SK-N-MC (cell line): ENCODE results near the gene HOXD9.

Source experiments
- EZH2 ChIP-seq: fragments of 200-600 bp; sonication (generic); IDR thresholded peaks from one replicate; pipeline ENCODE4 v1.6.1; 2017; ENCODE audit warnings: antibody characterized with exemption
- POLR2AphosphoS5 ChIP-seq: IDR thresholded peaks from 2 replicates; pipeline ENCODE4 v1.6.1; 2012; ENCODE audit warnings: mild to moderate bottlenecking, low read depth, low read length, borderline replicate concordance

- TF ChIP-seq EZH2 (no peak), POLR2AphosphoS5 (no peak)
Observed at GRCh38 chr2:176124947-176125771, 2.6 kb downstream of the HOXD9 start.
